Osteoblast (primary cell): Measurements from ENCODE around the gene DCC. TPM values are rescaled to one million over a fixed set of nuclear protein-coding genes. Genes with fewer than 3 reads are reported as not detected.

ENCODE experiments used
- DNase-seq: peaks from one replicate; pipeline ENCODE4 v3.0.0; 2011; ENCODE audit warnings: low spot score, mixed read lengths; ENCODE audit not compliant: insufficient read length; ENCODE audit errors: missing footprints
- H2AFZ ChIP-seq: 2 replicates; pipeline ENCODE4 v1.6.0; 2011; ENCODE audit warnings: mild to moderate bottlenecking, low read length
- H3K27ac ChIP-seq: 2 replicates; pipeline ENCODE4 v1.5.1; 2011; ENCODE audit warnings: mild to moderate bottlenecking, low read depth, low read length, moderate library complexity
- H3K27me3 ChIP-seq: 2 replicates; pipeline ENCODE4 v1.6.0; 2012; ENCODE audit warnings: mild to moderate bottlenecking, control low read depth, inconsistent platforms, low read length, moderate library complexity; ENCODE audit not compliant: insufficient read depth
- H3K36me3 ChIP-seq: 2 replicates; pipeline ENCODE4 v1.5.1; 2011; ENCODE audit warnings: mild to moderate bottlenecking, low read length, control low read depth, moderate library complexity; ENCODE audit not compliant: insufficient read depth
- H3K4me1 ChIP-seq: 2 replicates; pipeline ENCODE4 v1.5.1; 2011; ENCODE audit warnings: mild to moderate bottlenecking, low read length, control low read depth, moderate library complexity; ENCODE audit not compliant: insufficient read depth
- H3K4me2 ChIP-seq: 2 replicates; pipeline ENCODE4 v1.6.0; 2011; ENCODE audit warnings: mild to moderate bottlenecking, low read length; ENCODE audit not compliant: insufficient read depth
- H3K4me3 ChIP-seq: fragments of 200-600 bp; sonication (generic); 3 replicates; pipeline ENCODE4 v1.5.1; 2012; ENCODE audit warnings: mild to moderate bottlenecking, low read length, inconsistent platforms; ENCODE audit not compliant: insufficient read depth
- H3K79me2 ChIP-seq: 2 replicates; pipeline ENCODE4 v1.6.0; 2012; ENCODE audit warnings: mild to moderate bottlenecking, low read length, control low read depth, inconsistent platforms; ENCODE audit not compliant: insufficient read depth
- H3K9me3 ChIP-seq: 2 replicates; pipeline ENCODE4 v1.5.1; 2011; ENCODE audit warnings: low read depth, low read length, control low read depth
- H4K20me1 ChIP-seq: 2 replicates; pipeline ENCODE4 v1.6.0; 2012; ENCODE audit warnings: mild to moderate bottlenecking, low read length, control low read depth; ENCODE audit not compliant: insufficient read depth
- total RNA-seq: library from RNA; depleted of rRNA; stranded (reverse); fragments of >200 nt; gene quantifications from 2 replicates; pipeline ENCODE4 v1.2.3, GENCODE V29; 2012
- TF ChIP-seq, protein P1 (sequence below): IDR thresholded peaks from 2 replicates; pipeline ENCODE4 v1.5.1; 2011; ENCODE audit warnings: mild to moderate bottlenecking, low read depth, low read length, moderate library complexity; ENCODE audit errors: extremely low read depth

The DCC gene
- total RNA-seq, 1 donor: not detected

DNA sequence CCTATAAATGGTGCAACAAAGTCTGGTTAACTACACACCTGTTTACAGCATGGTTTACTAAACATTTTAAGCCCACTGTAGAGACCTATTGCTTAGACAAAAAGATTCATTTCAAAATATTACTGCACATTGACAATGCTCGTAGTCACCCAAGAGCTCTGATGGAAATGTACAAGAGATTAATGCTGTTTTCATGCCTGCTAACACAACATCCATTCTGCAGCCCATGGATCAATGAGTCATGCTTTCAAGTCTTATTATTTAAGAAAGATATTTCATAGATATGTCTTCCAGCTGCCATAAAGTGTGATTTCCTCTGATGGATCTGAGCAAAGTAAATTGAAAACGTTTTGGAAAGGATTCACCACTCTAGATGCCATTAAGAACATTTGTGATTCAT is 1103.3 kb downstream of the DCC start:
- Histone ChIP-seq H2AFZ (no peak overlapping the region), H3K27ac (no peak overlapping the region)
- DNase-seq: no peak

DNA sequence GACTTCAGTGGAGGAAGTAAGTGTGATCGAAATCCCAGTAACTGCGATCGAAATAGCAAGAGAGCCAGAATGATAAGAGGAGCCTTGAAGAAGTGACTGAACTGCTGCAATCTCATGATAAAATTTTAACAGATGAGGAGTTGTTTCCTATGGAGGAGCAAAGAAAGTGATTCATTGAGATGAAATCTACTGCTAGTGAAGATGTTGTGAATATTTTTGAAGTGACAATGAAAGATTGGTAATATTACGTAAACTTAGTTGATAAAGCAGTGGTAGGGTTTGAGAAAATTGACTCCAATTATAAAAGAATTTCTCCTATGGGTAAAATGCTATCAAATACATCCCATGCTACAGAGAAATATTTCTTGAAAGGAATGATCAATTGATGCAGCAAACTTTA is 1103.8 kb downstream of the DCC start:
- Histone ChIP-seq H3K4me2 (no peak overlapping the region), H3K4me1 (no peaks in the 10 kb centered on the region), H3K27ac (no peak overlapping the region), H3K27me3 (no peaks in the 10 kb centered on the region), H3K9me3 (no peaks in the 10 kb centered on the region), H4K20me1 (no peaks in the 10 kb centered on the region), H3K79me2 (no peaks in the 10 kb centered on the region), H3K4me3 (no peak overlapping the region), H3K36me3 (no peaks in the 10 kb centered on the region), H2AFZ (no peak overlapping the region)
- DNase-seq: no peak
- TF ChIP-seq, protein P1, sequence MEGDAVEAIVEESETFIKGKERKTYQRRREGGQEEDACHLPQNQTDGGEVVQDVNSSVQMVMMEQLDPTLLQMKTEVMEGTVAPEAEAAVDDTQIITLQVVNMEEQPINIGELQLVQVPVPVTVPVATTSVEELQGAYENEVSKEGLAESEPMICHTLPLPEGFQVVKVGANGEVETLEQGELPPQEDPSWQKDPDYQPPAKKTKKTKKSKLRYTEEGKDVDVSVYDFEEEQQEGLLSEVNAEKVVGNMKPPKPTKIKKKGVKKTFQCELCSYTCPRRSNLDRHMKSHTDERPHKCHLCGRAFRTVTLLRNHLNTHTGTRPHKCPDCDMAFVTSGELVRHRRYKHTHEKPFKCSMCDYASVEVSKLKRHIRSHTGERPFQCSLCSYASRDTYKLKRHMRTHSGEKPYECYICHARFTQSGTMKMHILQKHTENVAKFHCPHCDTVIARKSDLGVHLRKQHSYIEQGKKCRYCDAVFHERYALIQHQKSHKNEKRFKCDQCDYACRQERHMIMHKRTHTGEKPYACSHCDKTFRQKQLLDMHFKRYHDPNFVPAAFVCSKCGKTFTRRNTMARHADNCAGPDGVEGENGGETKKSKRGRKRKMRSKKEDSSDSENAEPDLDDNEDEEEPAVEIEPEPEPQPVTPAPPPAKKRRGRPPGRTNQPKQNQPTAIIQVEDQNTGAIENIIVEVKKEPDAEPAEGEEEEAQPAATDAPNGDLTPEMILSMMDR: no peak

More for the DNA sequence above, 1103.3 kb downstream of the DCC start:
- Histone ChIP-seq H3K79me2 (no peaks in the 10 kb centered on the region), H3K4me1 (no peaks in the 10 kb centered on the region), H3K9me3 (no peaks in the 10 kb centered on the region), H3K36me3 (no peaks in the 10 kb centered on the region), H3K27me3 (no peaks in the 10 kb centered on the region), H3K4me3 (no peak overlapping the region), H4K20me1 (no peaks in the 10 kb centered on the region), H3K4me2 (no peak overlapping the region)
- TF ChIP-seq, protein P1: no peak

DNA sequence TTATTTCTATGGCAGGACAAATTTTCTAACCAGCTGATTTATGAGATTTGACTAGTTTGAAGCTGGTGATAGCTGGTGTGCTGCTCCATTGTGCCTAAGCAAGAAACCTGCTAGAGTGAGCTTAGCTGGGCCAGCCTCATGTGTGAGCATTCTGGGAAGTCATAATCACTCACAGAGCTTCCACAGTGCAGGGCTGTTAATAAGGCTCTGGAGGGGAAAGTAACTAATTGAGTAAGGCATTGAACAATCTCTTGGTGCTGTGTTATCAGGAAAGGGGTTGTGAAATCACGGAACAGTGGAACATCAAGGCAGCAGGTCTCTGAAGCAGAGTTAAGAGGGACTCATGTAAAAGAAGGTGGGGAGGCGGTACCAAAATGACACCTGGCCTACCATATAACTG is 1111.9 kb downstream of the DCC start:
- Histone ChIP-seq H3K36me3 (no peaks in the 10 kb centered on the region), H3K79me2 (no peaks in the 10 kb centered on the region), H3K4me3 (no peak overlapping the region), H2AFZ (no peak overlapping the region), H3K9me3 (no peaks in the 10 kb centered on the region), H4K20me1 (no peaks in the 10 kb centered on the region), H3K27me3 (no peaks in the 10 kb centered on the region), H3K27ac (no peak overlapping the region), H3K4me1 (no peaks in the 10 kb centered on the region), H3K4me2 (no peak overlapping the region)
- TF ChIP-seq, protein P1: no peak
- DNase-seq: no peak

DNA sequence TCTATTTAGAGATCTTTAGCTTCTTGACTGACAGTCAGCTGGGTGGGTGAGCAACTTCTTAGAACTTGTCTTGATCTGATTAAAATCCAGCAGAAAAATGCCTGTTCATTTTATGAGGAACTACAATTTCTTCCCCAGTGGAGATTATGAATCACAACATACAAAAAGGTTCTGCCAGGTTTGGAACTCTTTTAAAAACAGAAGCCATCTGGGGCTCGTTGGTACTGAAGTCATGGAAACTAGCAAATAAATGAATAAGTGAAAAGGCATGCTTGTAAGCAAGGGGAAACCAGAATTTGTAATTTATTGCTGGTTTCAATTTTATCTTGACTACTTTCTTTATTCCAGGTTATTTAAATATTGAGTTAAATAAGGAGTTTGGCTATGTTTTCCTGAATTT is 1117.1 kb downstream of the DCC start:
- Histone ChIP-seq H3K27ac (no peak overlapping the region), H3K4me3 (no peak overlapping the region), H3K9me3 (no peaks in the 10 kb centered on the region), H3K4me2 (no peak overlapping the region), H3K27me3 (no peaks in the 10 kb centered on the region), H3K36me3 (no peaks in the 10 kb centered on the region), H3K79me2 (no peaks in the 10 kb centered on the region), H4K20me1 (no peaks in the 10 kb centered on the region), H2AFZ (no peak overlapping the region), H3K4me1 (no peaks in the 10 kb centered on the region)
- TF ChIP-seq, protein P1: no peak
- no peak for DNase-seq
